Measurements from ENCODE around the gene COL3A1.

- TF ChIP-seq POLR2AphosphoS5 (IDR thresholded peaks at IDR 0.05; ENCODE audit: low read depth, low read length) = no peak
- no peak for TF ChIP-seq POLR2A (IDR thresholded peaks at IDR 0.05; ENCODE audit: low read depth, low read length)
Observed at GRCh38 chr2:188952901-188953300, 21.3 kb upstream of the COL3A1 start.
